SJCRH30 (cell line): Measurements from ENCODE around the gene LAMA3. TPM values are rescaled to one million over a fixed set of nuclear protein-coding genes. Genes with fewer than 3 reads are reported as not detected.

Experiments used
- DNase-seq, 2 experiments: peaks; one replicate each; pipeline ENCODE4 v3.0.0-alpha.2; 2015 to 2020
- H3K27ac ChIP-seq: fragments of 250-450 bp; sonication (Bioruptor Pico); 2 replicates; pipeline ENCODE4 v1.5.1; 2020; ENCODE audit warnings: mild to moderate bottlenecking, moderate library complexity
- H3K27me3 ChIP-seq: fragments of 250-450 bp; sonication (Bioruptor Pico); 2 replicates; pipeline ENCODE4 v1.5.1; 2020; ENCODE audit warnings: mild to moderate bottlenecking, moderate library complexity
- H3K36me3 ChIP-seq: fragments of 250-450 bp; sonication (Bioruptor Pico); 2 replicates; pipeline ENCODE4 v1.5.1; 2020; ENCODE audit warnings: mild to moderate bottlenecking, moderate library complexity
- H3K4me1 ChIP-seq: fragments of 250-450 bp; sonication (Bioruptor Pico); 2 replicates; pipeline ENCODE4 v1.5.1; 2020; ENCODE audit warnings: mild to moderate bottlenecking, moderate library complexity
- H3K4me3 ChIP-seq: fragments of 250-450 bp; sonication (Bioruptor Pico); 2 replicates; pipeline ENCODE4 v1.5.1; 2020; ENCODE audit warnings: mild to moderate bottlenecking, moderate library complexity
- H3K9me3 ChIP-seq: fragments of 250-450 bp; sonication (Bioruptor Pico); replicated peaks from 2 replicates; pipeline ENCODE4 v1.5.1; 2020; ENCODE audit warnings: mild to moderate bottlenecking, moderate library complexity
- total RNA-seq: library from RNA; depleted of rRNA; stranded (reverse); fragments of >200 nt; shearing (Covaris generic); gene quantifications from 2 replicates; pipeline ENCODE4 v1.2.3, GENCODE V29; 2014

Gene LAMA3
- total RNA-seq, 1 experiment from 2014 or later: 0.04 TPM

DNA sequence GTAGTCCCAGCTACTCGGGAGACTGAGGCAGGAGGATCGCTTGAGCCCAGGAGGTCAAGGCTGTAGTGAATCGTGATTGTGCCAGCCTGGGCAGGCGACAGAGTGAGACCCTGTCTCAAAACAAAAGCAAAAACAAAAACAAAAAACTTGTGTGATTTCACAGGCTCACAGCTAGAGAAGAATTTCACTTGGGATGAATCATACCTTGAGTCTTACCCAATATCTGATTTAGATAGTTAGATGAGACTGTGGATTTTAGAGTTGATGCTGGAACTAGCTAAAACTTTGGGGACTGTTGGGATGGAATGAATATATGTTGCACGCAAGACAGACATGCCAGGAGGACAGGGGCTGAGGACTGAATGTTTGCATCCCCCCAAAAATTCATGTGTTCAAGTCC is 31.0 kb upstream of the LAMA3 start:
- no peaks in the 10 kb centered on the region for H3K27me3 ChIP-seq
- no peaks in the 10 kb centered on the region for H3K36me3 ChIP-seq
- DNase-seq: no peak
- H3K9me3 ChIP-seq: no peaks in the 10 kb centered on the region
- no peaks in the 10 kb centered on the region for H3K4me1 ChIP-seq
- H3K4me3 ChIP-seq: no peak overlapping the region
- H3K27ac ChIP-seq: no peak overlapping the region

DNA sequence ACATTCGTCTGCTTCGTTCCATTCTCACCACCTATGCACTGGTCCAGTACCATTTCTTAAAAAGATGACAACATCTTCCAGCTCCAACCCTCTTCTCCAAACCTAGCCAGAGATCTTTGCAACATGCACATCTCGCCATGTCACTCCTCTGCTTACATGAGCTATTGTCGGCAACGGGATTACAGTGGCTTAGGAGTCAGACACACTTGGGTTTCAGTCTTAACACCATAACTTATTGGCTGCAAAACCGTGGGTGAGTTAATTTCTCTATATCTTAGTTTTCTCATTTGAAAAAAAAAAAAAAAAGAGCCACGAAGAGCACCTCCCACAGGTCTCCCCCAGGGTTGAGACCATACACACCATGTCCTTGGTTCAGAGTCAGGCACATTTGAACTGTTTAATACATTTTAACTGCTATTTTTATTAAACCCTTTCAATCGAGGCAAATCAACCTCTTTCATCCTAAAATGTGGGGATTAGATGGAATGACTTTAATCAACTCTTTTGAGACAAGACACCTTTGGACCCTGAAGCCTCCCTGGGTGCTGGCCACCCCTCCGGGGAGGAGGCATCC is 27.4 kb upstream of the LAMA3 start:
- Histone ChIP-seq H3K9me3 (no peaks in the 10 kb centered on the region), H3K36me3 (no peaks in the 10 kb centered on the region), H3K27ac (peak overlapping the region; percentile 60), H3K27me3 (no peaks in the 10 kb centered on the region), H3K4me1 (no peaks in the 10 kb centered on the region), H3K4me3 (peak overlapping the region; percentile 62)
- DNase-seq: peak in 1 of 2 experiments; percentile 10

DNA sequence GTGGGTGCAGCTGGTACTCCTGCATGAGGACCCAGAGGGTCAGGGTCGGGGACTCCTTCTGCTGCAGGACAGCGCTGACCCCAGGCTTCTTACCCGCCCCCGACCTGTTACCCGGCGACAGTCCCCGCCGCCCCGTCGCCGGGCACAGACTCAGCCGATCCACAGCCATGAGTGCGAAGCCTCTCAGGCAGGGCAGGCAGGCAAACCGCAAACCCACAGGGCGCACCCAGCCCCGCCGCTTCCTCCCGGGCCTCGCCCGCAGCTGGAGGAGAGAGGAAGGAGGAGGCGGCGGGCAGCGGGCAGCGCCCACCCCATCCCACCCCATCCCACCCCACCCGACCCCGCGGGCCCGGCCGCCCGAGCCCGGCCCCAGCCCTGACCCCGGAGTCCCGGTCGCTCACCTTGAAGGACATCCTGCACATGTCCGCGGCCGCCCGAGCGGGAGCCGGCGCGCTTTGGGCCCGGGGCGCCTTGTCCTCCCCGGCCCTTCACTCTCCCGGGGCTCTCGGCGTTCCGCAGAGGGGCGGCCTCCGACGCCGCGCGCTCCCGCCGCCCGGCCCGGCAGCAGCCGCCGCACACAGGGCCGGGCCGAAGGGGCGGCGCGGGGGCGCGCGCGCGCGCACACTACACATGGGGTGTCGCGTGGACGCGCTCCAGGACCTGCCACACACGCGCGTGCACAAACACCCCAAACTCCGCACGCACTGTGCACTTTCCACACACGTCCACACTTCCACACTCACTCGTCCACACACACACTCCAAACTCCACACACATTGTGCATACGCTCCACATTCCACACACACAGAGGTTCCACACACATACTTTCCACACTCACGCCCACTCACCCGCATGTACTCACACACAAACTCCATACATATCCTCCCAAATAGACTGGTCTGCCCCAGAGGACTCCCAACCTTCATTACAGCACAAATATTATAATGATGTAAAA is 26.7 kb upstream of the LAMA3 start, which contains the start of gene ANKRD29:
ANKRD29 (minus strand) TSS at position 603 of the 955 bp plus-strand sequence; CDS start at position 422, 181 bp downstream.
- Histone ChIP-seq H3K36me3 (no peaks in the 10 kb centered on the region), H3K9me3 (no peaks in the 10 kb centered on the region), H3K4me3 (peak within 1 kb of the TSS; percentile 62), H3K27me3 (no peaks in the 10 kb centered on the region), H3K4me1 (no peaks in the 10 kb centered on the region), H3K27ac (peak within 1 kb of the TSS; percentile 60)
- peak; percentile 36 to 38 for DNase-seq

DNA sequence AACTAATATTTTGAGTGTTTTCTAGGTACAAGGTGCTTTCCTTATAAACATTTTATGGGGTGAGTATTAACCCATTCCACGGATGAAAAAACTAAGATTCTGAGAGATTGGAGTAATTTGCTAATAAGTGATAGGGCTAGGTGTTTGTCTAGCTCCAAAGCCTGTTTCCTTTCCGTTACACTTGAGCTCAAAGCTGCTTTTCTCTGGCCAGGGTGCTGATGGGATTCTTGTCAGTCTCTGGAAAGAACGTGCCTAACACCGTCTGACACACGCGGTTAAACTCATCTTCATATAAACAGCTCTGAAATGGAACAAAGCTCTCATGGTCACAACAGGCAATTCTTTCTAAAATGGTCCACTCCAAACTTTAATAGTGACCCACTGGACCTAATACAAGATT is 24.6 kb upstream of the LAMA3 start:
- Histone ChIP-seq H3K4me1 (no peaks in the 10 kb centered on the region), H3K27ac (no peak overlapping the region), H3K27me3 (no peaks in the 10 kb centered on the region), H3K4me3 (no peak overlapping the region), H3K36me3 (no peaks in the 10 kb centered on the region), H3K9me3 (no peaks in the 10 kb centered on the region)
- DNase-seq: no peak

DNA sequence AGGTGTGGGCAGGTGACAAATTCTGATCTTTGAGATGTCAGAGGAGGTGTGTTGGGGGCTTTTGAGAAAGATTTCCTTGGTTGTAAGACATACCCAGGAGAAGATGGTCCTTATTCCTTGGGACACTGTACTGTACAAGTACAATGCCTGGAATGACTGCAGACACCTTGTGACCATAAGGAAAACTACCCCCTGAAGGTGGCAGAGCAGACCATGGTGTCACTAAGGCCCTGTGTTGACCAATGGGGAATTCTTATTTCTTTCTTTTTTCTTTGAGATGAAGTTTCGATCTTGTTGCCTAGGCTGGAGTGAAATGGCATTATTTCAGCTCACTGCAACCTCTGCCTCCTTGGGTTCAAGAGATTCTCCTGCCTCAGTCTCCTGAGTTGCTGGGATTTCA is 22.1 kb upstream of the LAMA3 start:
- no peak for DNase-seq
- no peak overlapping the region for H3K4me3 ChIP-seq
- no peaks in the 10 kb centered on the region for H3K9me3 ChIP-seq
- no peaks in the 10 kb centered on the region for H3K4me1 ChIP-seq
- H3K36me3 ChIP-seq: no peaks in the 10 kb centered on the region
- H3K27me3 ChIP-seq: no peaks in the 10 kb centered on the region
- H3K27ac ChIP-seq: no peak overlapping the region

DNA sequence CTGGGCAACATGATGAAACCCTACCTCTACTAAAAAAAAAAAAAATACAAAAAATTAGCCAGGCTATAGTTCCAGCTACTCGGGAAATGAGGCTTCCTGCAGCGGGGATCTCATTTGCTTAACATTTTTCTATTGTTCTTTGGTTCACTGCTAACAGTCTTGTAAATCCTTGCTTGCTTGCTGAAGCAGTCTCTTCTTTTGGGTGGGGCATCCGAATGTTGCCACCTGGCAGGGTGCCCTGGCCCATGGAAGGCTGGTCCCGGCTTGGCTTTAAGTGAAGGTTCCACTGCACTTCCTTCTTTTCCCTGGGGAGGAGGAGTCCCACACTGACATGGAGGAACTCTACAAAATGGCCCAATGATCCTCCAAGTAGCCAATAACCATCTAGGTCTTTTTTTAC is 20.5 kb upstream of the LAMA3 start:
- H3K27ac ChIP-seq: no peak overlapping the region
- H3K27me3 ChIP-seq: no peaks in the 10 kb centered on the region
- H3K4me1 ChIP-seq: no peaks in the 10 kb centered on the region
- no peaks in the 10 kb centered on the region for H3K9me3 ChIP-seq
- no peaks in the 10 kb centered on the region for H3K36me3 ChIP-seq
- H3K4me3 ChIP-seq: no peak overlapping the region
- no peak for DNase-seq

DNA sequence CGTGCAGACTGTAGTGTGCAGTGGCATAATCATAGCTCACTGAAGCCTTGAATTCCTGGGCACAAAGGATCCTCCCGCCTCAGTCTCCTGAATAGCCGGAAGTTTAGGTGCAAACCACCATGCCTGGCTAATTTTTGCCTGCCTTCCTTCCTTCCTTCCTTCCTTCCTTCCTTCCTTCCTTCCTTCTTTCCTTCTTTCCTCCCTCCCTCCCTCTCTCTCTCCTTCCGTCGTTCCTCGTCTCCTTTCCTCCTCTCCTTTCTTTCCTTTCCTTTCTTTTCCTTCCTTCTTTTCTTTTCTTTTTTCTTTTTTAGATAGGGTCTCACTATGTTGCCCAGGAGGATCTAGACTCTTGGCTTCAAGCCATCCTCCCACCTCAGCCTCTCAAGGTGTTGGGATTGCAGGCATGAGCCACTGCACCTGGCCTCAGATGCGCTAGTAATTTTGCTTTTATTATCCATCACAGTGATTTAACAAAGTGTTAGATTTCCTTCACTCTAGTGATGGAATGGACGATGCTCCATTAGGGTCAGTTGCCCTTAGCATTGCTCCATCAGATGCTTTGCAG is 20.0 kb upstream of the LAMA3 start:
- no peaks in the 10 kb centered on the region for H3K4me1 ChIP-seq
- H3K4me3 ChIP-seq: no peak overlapping the region
- DNase-seq: no peak
- H3K27ac ChIP-seq: no peak overlapping the region
- H3K27me3 ChIP-seq: no peaks in the 10 kb centered on the region
- H3K9me3 ChIP-seq: no peaks in the 10 kb centered on the region
- H3K36me3 ChIP-seq: no peaks in the 10 kb centered on the region

DNA sequence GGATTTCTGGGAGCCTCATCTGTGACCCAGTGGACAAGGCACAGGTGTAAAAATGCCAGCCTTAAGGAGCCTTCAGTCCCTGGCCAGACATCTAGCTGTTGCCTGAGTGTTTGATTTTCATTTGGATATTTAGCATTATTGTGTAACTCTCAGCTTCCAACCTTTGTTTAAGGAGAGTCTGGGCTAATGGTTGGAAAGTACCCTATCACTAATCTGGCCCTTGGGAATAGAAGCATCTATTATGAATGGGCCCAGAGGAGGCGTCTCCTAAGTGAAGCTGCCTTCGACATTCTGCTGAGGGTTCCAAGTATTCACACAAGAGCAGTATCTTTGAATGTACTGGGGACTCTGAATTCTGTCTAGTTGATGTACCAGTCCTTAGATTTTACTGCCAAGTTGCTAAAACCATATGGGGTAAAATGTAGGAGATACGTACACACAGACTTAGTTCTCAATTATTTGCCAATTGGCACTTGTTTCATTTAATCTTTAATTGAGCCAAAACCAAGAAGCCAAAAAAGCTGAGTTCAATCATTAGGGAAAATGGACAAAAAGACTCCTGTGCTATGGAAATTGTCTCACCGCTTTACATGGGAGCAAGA is 19.3 kb upstream of the LAMA3 start:
- Histone ChIP-seq H3K27me3 (no peaks in the 10 kb centered on the region), H3K4me3 (no peak overlapping the region), H3K4me1 (no peaks in the 10 kb centered on the region), H3K36me3 (no peaks in the 10 kb centered on the region), H3K27ac (no peak overlapping the region), H3K9me3 (no peaks in the 10 kb centered on the region)
- DNase-seq: no peak

DNA sequence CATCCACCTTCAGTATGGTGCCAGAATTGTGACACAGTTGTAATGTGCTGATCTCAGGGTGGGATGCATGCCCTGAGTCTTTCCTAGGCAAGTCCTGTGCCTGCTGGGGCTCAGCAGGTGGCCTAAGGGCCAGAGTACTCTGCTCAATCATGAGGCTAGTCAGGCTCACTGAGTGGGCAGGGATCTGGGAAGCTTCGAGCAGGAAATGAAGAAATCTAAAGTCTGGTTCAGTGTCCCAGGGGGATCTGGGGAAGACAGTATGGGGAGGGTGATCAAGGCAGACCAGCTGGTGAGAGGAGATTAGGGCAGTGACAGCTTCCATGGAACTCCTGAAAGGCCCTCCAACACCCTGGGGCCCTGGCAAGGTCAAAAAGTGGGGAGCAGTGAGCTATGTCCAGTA is 17.7 kb upstream of the LAMA3 start:
- H3K4me1 ChIP-seq: no peaks in the 10 kb centered on the region
- H3K4me3 ChIP-seq: no peak overlapping the region
- no peak overlapping the region for H3K27ac ChIP-seq
- no peaks in the 10 kb centered on the region for H3K36me3 ChIP-seq
- no peak for DNase-seq
- no peaks in the 10 kb centered on the region for H3K9me3 ChIP-seq
- H3K27me3 ChIP-seq: no peaks in the 10 kb centered on the region

DNA sequence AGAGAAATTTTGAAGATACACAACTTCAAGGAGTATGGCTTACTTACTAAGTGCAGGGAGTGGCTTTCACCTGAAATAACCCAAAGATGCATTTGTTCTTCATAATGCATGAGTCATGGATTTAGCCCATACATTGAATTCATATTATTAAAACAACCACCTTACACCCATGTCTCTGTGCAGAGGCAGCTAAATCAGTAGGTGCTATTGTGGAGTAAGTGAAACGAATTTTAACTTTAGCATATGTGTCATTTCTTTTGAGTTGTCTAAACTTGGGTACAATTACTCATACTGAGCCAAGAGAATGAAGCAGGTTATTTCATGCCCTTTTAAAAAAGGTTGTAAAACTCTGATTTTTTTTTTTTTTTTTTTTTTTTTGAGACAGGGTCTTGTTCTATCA is 15.5 kb upstream of the LAMA3 start:
- no peak overlapping the region for H3K4me3 ChIP-seq
- no peak for DNase-seq
- H3K27ac ChIP-seq: no peak overlapping the region
- H3K4me1 ChIP-seq: no peaks in the 10 kb centered on the region
- no peaks in the 10 kb centered on the region for H3K27me3 ChIP-seq
- no peaks in the 10 kb centered on the region for H3K36me3 ChIP-seq
- H3K9me3 ChIP-seq: no peaks in the 10 kb centered on the region

DNA sequence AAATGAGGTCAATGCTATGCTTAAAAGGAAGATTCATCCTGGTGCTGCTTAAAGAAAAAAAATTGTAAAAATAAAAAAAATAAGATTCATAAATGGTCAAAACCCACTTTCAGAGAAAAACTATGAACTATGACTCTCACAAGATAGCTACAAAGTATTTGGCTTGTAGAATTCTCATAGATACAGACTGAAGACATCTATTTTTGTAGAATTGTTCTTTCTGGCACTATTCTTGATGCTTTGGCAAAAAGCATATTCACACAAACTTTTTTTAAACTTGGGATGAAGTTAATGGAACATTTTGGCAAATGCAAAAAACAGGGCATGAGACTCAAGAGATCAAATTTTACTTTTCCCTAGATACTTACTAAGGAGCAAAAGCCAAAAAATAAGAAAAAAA is 14.0 kb upstream of the LAMA3 start:
- no peak overlapping the region for H3K4me3 ChIP-seq
- H3K27ac ChIP-seq: no peak overlapping the region
- no peaks in the 10 kb centered on the region for H3K27me3 ChIP-seq
- no peak for DNase-seq
- H3K4me1 ChIP-seq: no peaks in the 10 kb centered on the region
- no peaks in the 10 kb centered on the region for H3K9me3 ChIP-seq
- no peaks in the 10 kb centered on the region for H3K36me3 ChIP-seq

DNA sequence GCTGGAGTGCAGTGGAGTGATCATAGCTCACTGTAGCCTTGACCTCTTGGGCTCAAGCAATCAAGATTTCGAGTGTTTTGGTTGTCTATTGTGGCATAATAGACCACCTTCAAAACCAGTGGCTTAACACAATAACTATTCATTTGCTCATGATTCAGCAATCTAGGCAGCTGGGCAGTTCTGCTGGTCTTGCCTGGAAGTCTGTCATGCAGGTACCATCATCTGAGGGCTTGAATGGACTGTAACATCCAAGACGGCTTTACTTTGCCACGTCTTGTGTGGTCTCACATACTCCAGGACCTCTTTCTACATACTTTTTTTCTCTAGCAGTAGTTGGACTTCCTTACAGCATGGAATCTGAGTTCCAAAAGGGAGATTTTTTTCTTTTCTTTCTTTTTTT is 13.4 kb upstream of the LAMA3 start:
- Histone ChIP-seq H3K27me3 (no peaks in the 10 kb centered on the region), H3K27ac (no peak overlapping the region), H3K9me3 (no peaks in the 10 kb centered on the region), H3K4me3 (no peak overlapping the region), H3K36me3 (no peaks in the 10 kb centered on the region), H3K4me1 (no peaks in the 10 kb centered on the region)
- DNase-seq: no peak

DNA sequence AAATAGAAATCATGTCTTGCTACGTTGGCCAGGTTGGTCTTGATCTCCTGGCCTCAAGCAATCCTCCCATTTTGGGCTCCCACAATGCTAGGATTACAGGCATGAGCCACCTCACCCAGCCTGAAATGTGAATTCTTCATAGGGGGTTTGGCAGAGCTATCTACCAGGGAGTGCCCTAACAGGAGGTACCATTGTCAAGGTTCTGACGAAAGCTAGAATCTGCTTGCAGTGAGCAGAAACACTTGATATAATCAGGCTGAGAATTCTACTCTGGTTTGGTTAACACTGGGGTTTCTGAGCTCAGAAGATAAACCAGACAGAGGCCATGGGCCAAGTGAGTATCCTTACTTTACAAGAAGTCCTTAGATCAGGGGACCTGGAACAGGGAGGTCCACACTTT is 7.2 kb upstream of the LAMA3 start:
- Histone ChIP-seq H3K36me3 (no peaks in the 10 kb centered on the region), H3K27me3 (no peaks in the 10 kb centered on the region), H3K4me3 (no peak overlapping the region), H3K27ac (no peak overlapping the region), H3K9me3 (no peaks in the 10 kb centered on the region), H3K4me1 (no peaks in the 10 kb centered on the region)
- DNase-seq: no peak

DNA sequence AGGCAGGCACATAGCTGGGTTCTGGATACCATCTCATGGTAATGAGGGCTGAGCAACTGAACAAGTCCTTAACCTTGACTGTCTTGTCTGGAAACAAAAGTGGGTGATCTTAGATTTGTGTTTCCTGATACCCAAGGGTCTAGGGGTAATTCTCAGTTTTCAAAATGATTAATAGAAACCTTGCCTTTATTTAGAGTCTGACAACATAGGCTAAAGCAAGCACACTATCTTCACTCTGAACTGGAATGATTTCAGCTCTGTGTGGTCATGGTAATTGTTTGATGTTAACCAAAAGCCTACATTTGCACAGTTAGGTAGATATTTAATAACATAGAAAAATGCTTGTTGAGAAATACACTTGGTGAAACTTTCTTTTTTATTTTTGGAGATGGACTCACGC is 6.8 kb upstream of the LAMA3 start:
- Histone ChIP-seq H3K27me3 (no peaks in the 10 kb centered on the region), H3K27ac (no peak overlapping the region), H3K4me3 (no peak overlapping the region), H3K36me3 (no peaks in the 10 kb centered on the region), H3K9me3 (no peaks in the 10 kb centered on the region), H3K4me1 (no peaks in the 10 kb centered on the region)
- DNase-seq: no peak

DNA sequence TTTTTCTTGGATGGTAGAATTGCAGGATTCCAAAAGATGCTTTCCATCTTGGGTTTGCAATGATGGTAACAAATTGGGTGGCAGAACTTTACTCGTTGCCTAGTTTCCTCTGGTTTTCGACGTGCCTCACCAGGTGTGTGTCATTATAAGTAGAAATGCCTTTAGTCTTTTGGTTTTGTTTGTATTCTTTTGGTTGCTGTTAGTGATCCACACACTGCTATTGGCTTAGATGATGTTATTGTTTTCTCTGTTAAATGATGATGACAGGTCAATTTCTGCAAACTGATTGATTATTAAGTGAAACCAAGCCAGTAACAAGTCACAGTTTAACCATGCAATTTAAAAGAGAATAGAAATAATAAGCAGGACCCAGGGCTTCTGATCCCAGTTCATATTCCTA is 6.1 kb upstream of the LAMA3 start:
- Histone ChIP-seq H3K4me1 (no peaks in the 10 kb centered on the region), H3K4me3 (no peak overlapping the region), H3K27me3 (no peaks in the 10 kb centered on the region), H3K36me3 (no peaks in the 10 kb centered on the region), H3K9me3 (no peaks in the 10 kb centered on the region), H3K27ac (no peak overlapping the region)
- no peak for DNase-seq
